DOHH2 (cell line): Measurements from ENCODE around the gene TSPAN17.

Experiments
- EZH2phosphoT487 ChIP-seq: fragments of 200-600 bp; sonication (generic); IDR thresholded peaks from 2 replicates; pipeline ENCODE4 v1.6.1; 2017; ENCODE audit warnings: borderline replicate concordance, mild to moderate bottlenecking, antibody characterized with exemption, low read length, moderate library complexity, mixed read lengths
- TF ChIP-seq, protein P1 (sequence below): fragments of 200-600 bp; sonication (generic); IDR thresholded peaks from one replicate; pipeline ENCODE4 v1.5.1; 2014; ENCODE audit warnings: antibody characterized with exemption, mild to moderate bottlenecking, low read depth, low read length; ENCODE audit not compliant: poor library complexity, severe bottlenecking

DNA sequence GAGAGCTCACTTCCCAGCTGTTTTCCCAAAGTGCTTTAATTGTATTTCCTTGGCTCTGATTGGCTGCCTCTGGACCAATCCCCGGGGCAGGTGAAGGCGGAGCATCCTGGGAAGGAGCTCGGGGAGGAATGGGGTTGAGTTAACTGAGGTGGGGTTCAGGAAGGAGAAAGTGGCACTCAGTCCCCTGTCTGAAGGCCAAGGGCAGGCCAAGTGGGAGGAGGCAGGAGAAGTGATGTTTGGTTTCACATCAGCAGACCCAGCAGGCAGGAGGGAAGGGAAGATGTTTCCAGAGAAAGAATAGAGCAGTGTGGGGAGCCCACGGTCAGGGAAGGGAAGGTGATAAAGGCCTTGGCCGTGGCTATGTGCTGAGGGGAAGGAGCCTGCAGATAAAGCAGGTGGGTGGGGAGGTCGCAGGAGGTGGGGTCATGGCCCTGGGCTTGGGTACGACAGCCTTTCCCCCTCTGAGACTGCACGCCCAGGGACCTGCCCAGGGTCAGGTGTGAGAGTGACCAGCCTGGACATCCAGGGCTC is 3.1 kb downstream of the TSPAN17 start:
- TF ChIP-seq, protein P1, sequence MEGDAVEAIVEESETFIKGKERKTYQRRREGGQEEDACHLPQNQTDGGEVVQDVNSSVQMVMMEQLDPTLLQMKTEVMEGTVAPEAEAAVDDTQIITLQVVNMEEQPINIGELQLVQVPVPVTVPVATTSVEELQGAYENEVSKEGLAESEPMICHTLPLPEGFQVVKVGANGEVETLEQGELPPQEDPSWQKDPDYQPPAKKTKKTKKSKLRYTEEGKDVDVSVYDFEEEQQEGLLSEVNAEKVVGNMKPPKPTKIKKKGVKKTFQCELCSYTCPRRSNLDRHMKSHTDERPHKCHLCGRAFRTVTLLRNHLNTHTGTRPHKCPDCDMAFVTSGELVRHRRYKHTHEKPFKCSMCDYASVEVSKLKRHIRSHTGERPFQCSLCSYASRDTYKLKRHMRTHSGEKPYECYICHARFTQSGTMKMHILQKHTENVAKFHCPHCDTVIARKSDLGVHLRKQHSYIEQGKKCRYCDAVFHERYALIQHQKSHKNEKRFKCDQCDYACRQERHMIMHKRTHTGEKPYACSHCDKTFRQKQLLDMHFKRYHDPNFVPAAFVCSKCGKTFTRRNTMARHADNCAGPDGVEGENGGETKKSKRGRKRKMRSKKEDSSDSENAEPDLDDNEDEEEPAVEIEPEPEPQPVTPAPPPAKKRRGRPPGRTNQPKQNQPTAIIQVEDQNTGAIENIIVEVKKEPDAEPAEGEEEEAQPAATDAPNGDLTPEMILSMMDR = no peak
- no peak for TF ChIP-seq EZH2phosphoT487
